ENCODE measurements around the gene EMP2.

EMP2 gene

GRCh38 chr16:10480151-10480550 is 100.2 kb downstream of the EMP2 start:
- no peak for DNase-seq (ENCODE audit: low spot score)
